BJ (cell line): ENCODE measurements around the gene MGMT. TPM values are rescaled to one million over a fixed set of nuclear protein-coding genes. Genes with fewer than 3 reads are reported as not detected.

Experiments
- CTCF ChIA-PET: fragments of 350-600 bp; formaldehyde crosslinking; extraction: SDS; loops from one replicate; lab custom pipeline; 2021; ENCODE audit warnings: antibody characterized with exemption, inconsistent platforms; lab: Yijun Ruan, JAX
- POLR2A ChIA-PET: fragments of 300-600 bp; sonication (Branson Sonifier 250); formaldehyde crosslinking; extraction: SDS; loops from one replicate; lab custom pipeline; 2021; ENCODE audit warnings: antibody characterized with exemption; lab: Charles Lee
- DNase-seq: peaks from one replicate; pipeline ENCODE4 v3.0.0-alpha.2; 2011; ENCODE audit warnings: low read depth
- H3K27me3 ChIP-seq: 2 replicates; pipeline ENCODE4 v1.6.0; 2011; ENCODE audit warnings: low read length; ENCODE audit not compliant: control insufficient read depth, insufficient read depth
- H3K36me3 ChIP-seq: 2 replicates; pipeline ENCODE4 v1.5.1; 2011; ENCODE audit warnings: low read length; ENCODE audit not compliant: control insufficient read depth, insufficient read depth
- H3K4me3 ChIP-seq: 2 replicates; pipeline ENCODE4 v1.5.1; 2011; ENCODE audit warnings: low read depth, mild to moderate bottlenecking, control low read depth, low read length
- polyA plus RNA-seq: library from polyadenylated mRNA; depleted of rRNA; stranded (reverse); fragments of >200 nt; gene quantifications from 2 replicates; pipeline ENCODE4 v1.2.3, GENCODE V29; 2011
- TF ChIP-seq, protein P1 (sequence below): IDR thresholded peaks from 2 replicates; pipeline ENCODE4 v1.5.1; 2011; ENCODE audit warnings: low read depth, mild to moderate bottlenecking, control low read depth, inconsistent platforms, low read length, moderate library complexity; ENCODE audit not compliant: insufficient read depth

MGMT gene
- polyA plus RNA-seq, 1 experiment, result 21.0 TPM

DNA sequence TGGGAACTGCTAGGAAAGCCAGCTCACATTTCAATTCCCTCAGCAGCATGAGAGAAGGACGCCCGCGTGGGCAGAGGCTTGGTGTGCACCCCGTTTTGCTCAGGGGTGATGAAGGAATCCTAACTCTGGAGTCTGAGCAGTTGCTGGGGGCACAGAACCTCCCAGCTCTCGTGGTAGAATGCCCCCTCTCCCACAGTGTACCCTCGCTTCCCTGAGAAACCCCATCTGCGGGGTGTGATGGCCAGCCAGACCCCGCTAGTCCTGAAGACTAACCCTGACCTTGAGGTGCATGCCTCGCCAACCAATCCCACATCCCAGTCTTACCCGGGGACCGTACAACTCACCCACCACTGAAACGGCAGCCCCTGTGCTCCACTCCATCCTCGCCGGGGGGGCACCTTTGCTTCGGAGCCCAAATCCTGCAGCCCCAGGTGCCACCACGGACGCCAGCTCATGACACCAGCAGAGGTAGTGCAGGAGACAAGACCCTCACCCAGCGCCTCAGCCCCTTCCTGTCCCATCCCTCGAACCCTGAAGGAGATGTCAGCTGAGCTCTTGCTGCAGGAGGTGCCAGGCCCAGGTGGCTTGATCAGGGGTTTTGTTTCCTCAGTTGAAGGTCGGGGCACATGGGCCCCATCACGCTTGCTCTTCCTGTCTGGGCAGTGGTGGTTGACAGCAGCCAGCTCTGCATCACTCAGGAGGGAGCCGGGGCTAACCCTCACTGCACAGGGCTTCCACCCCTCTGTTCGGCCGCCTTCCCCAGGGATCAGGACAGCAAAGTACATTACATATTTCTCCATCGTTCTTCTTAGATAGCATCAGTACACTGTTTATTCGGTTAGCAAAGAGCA, 236.5 kb downstream of the MGMT start:
- Histone ChIP-seq H3K27me3 (no peaks in the 10 kb centered on the region), H3K36me3 (no peaks in the 10 kb centered on the region), H3K4me3 (no peak overlapping the region)
- TF ChIP-seq, protein P1, sequence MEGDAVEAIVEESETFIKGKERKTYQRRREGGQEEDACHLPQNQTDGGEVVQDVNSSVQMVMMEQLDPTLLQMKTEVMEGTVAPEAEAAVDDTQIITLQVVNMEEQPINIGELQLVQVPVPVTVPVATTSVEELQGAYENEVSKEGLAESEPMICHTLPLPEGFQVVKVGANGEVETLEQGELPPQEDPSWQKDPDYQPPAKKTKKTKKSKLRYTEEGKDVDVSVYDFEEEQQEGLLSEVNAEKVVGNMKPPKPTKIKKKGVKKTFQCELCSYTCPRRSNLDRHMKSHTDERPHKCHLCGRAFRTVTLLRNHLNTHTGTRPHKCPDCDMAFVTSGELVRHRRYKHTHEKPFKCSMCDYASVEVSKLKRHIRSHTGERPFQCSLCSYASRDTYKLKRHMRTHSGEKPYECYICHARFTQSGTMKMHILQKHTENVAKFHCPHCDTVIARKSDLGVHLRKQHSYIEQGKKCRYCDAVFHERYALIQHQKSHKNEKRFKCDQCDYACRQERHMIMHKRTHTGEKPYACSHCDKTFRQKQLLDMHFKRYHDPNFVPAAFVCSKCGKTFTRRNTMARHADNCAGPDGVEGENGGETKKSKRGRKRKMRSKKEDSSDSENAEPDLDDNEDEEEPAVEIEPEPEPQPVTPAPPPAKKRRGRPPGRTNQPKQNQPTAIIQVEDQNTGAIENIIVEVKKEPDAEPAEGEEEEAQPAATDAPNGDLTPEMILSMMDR, result no peak
- ChIA-PET CTCF (no interaction called here), POLR2A (no interaction called here)
- DNase-seq, result no peak

DNA sequence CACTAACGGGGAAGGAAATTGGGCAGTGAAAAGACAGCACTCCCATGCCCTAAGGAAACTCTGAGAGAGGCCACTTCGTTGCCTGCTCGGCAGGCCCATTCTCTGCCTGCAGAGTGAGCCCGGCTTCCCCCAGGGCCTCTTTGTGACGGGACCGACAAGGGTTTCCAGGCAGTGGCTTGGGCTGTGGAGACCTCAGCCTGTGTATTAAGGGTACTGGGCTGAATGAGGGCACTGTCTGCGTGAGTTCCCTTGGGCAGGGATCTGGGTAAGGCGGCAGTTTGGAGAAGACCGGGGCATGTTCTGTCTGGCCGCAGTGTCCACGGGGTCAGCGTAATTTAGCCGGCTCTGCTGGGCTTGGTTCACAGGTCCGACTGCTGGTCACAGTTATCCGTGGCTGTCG, 237.2 kb downstream of the MGMT start:
- ChIA-PET CTCF (no interaction called here), POLR2A (no interaction called here)

DNA sequence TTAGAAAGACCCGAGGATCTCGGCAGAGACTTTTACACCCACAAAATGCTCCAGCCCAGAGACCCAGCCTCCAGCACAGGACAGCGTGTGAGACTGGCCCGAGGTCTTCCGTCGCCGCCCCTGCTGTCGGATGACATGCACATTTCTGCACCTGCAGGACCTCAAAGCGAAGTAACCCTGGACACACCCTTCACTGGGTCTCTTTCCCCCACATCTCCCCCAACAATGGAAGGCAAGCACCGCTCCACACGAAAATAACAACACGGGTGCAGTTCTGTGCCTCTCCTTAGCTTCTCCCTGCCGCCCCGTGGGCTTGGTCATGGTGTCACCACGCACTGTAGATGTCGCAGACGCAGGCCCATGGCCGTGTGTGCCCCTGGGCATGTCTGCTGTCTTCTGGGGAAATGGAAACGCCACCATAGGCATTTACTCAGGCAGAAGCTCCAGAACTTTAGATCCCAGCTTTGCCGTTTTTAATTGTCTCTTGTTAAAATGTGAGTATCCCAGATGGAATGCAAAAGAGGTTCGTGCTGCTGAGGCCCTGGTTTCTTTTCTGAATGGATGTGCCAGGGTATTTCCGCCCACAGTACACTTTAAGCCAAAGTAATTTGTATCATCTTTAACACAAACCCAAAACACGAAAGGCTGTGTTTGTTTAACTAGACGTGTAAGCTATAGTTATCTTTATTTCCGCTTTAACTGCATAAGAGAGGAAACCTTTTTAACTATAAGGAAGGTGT, 237.9 kb downstream of the MGMT start:
- H3K27me3 ChIP-seq, result no peaks in the 10 kb centered on the region
- no peak overlapping the region for H3K4me3 ChIP-seq
- POLR2A ChIA-PET, result no interaction called here
- peak; percentile 30 for DNase-seq
- CTCF ChIA-PET, result no interaction called here
- H3K36me3 ChIP-seq, result no peaks in the 10 kb centered on the region
- TF ChIP-seq, protein P1, result no peak

More for the DNA sequence above, 237.2 kb downstream of the MGMT start:
- Histone ChIP-seq H3K27me3 (no peaks in the 10 kb centered on the region), H3K4me3 (no peak overlapping the region), H3K36me3 (no peaks in the 10 kb centered on the region)
- TF ChIP-seq, protein P1, result no peak
- DNase-seq, result no peak

DNA sequence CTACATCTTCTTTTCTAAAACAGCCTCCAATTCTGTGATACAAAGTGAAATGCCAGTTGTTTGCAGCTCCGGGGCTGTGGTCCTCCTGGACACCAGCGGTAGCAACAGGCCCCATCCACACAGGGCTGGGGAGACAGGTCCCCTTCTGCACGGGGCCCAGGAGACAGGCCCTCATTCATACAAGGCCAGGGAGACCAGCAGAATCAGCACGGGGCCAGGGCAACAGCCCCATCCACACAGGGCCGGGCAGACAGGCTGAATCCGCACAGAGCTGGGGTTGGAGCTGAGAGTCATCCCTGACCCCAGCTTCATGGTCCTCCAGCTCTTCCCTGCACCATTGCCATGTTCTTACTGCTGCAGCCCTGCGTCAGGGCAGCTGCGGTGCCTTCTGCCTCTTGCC, 238.6 kb downstream of the MGMT start:
- H3K4me3 ChIP-seq, result no peak overlapping the region
- TF ChIP-seq, protein P1, result no peak
- ChIA-PET CTCF (no interaction called here), POLR2A (no interaction called here)
- no peaks in the 10 kb centered on the region for H3K36me3 ChIP-seq
- DNase-seq, result no peak
- no peaks in the 10 kb centered on the region for H3K27me3 ChIP-seq

DNA sequence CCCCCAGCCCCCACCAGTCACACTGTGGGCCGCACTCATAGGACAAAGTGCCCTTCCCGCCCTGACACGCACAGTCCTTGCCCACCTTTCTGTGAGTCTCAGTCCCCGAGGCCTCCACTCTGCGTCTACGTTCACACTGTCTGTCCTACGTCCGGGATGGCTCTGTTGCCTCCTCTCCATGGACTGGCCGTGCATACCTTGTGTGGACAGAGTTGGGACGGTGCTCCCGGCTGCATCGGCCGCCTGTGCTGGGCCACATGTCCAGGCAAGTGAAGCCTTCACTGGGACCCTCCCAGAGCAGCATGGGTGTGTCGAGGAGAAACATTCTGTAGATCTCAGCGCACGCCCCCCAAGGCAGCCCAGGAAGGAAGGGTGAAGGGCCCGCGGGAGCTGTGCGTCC, 239.0 kb downstream of the MGMT start:
- TF ChIP-seq, protein P1, result no peak
- ChIA-PET CTCF (no interaction called here), POLR2A (no interaction called here)
- no peak overlapping the region for H3K4me3 ChIP-seq
- no peak for DNase-seq
- H3K36me3 ChIP-seq, result no peaks in the 10 kb centered on the region
- H3K27me3 ChIP-seq, result no peaks in the 10 kb centered on the region
